Activated CD4-positive, alpha-beta T cell treated with anti-CD3 and anti-CD28 coated beads, Interleukin-2, amount 10 ng/mL, durations not matched to agents 24 days and 14 days (primary cell): Measurements from ENCODE around the gene DLGAP5. TPM values are rescaled to one million over a fixed set of nuclear protein-coding genes. Genes with fewer than 3 reads are reported as not detected.

Experiments
- DNase-seq: peaks from one replicate; pipeline ENCODE4 v3.0.0; 2022
- H3K27ac Mint-ChIP-seq: one replicate; pipeline ENCODE4 v1.8.0; 2022; ENCODE audit warnings: mild to moderate bottlenecking, mixed read lengths
- H3K27me3 Mint-ChIP-seq: one replicate; pipeline ENCODE4 v1.8.0; 2022; ENCODE audit warnings: mixed read lengths
- H3K36me3 Mint-ChIP-seq: one replicate; pipeline ENCODE4 v1.8.0; 2022; ENCODE audit warnings: low read depth, mild to moderate bottlenecking, mixed read lengths
- H3K4me1 Mint-ChIP-seq: one replicate; pipeline ENCODE4 v1.8.0; 2021; ENCODE audit warnings: mixed read lengths
- H3K4me3 Mint-ChIP-seq: one replicate; pipeline ENCODE4 v1.8.0; 2022; ENCODE audit warnings: mild to moderate bottlenecking, moderate library complexity, mixed read lengths
- H3K9me3 Mint-ChIP-seq: one replicate; pipeline ENCODE4 v1.8.0; 2021; ENCODE audit warnings: mixed read lengths
- intact Hi-C: fragments of 100-400 bp; cut with micrococcal nuclease; formaldehyde crosslinking; loops from one replicate; pipeline ENCODE4 v1.15.1; 2023
- total RNA-seq: library from RNA; stranded (reverse); gene quantifications from 2 replicates; pipeline ENCODE4 v1.2.3, GENCODE V29; 2022

The DLGAP5 gene
- total RNA-seq, 1 donor from 2014 or later: 28.7 TPM

GRCh38 chr14:55131370-55132137 is 59.8 kb downstream of the DLGAP5 start:
- H3K4me3 Mint-ChIP-seq: peak overlapping the region; percentile 82
- peaks cover 8% of the 10 kb centered on the region for H3K36me3 Mint-ChIP-seq
- H3K4me1 Mint-ChIP-seq: peaks cover 19% of the 10 kb centered on the region
- H3K9me3 Mint-ChIP-seq: no peaks in the 10 kb centered on the region
- no peak overlapping the region for H3K27ac Mint-ChIP-seq
- DNase-seq: no peak
- intact Hi-C loops: loop anchor here (2.0 kb wide), 1 partner anchor 43 kb away; no protein-coding TSS in a partner anchor
- peaks cover 20% of the 10 kb centered on the region for H3K27me3 Mint-ChIP-seq

- Mint-ChIP-seq H3K4me1 (peaks cover 26% of the 10 kb centered on the region), H3K27me3 (peaks cover 20% of the 10 kb centered on the region), H3K36me3 (peaks cover 8% of the 10 kb centered on the region), H3K4me3 (peak overlapping the region; percentile 82), H3K9me3 (no peaks in the 10 kb centered on the region), H3K27ac (no peak overlapping the region)
- no peak for DNase-seq
- intact Hi-C loops: loop anchor here (2.0 kb wide), 1 partner anchor 41 kb away; no protein-coding TSS in a partner anchor
These were observed 61.2 kb downstream of the DLGAP5 start for GRCh38 chr14:55130196-55130550.

- intact Hi-C loops: loop anchor here (1.0 to 2.0 kb wide), 2 partner anchors 26 to 41 kb away; no protein-coding TSS in a partner anchor
- Mint-ChIP-seq H3K4me1 (peaks cover 29% of the 10 kb centered on the region), H3K27ac (peak overlapping the region; percentile 63), H3K9me3 (no peaks in the 10 kb centered on the region), H3K36me3 (peaks cover 8% of the 10 kb centered on the region), H3K4me3 (peak overlapping the region; percentile 82), H3K27me3 (peaks cover 20% of the 10 kb centered on the region)
- DNase-seq: peak; percentile 83
These were observed 61.8 kb downstream of the DLGAP5 start for GRCh38 chr14:55129428-55130195.

GRCh38 chr14:55129086-55129427 is 62.3 kb downstream of the DLGAP5 start, which contains the start of gene LGALS3:
Gene LGALS3 (plus strand): TSS chr14:55129252. CDS start chr14:55137374, 8,122 bp downstream.
- Mint-ChIP-seq H3K4me1 (peaks cover 31% of the 10 kb centered on the region), H3K27ac (peak within 1 kb of the TSS; percentile 77), H3K27me3 (peaks cover 22% of the 10 kb centered on the region), H3K9me3 (no peaks in the 10 kb centered on the region), H3K4me3 (peak within 1 kb of the TSS; percentile 82), H3K36me3 (peaks cover 6% of the 10 kb centered on the region)
- intact Hi-C loops: loop anchor here (1.0 kb wide), 1 partner anchor 26 kb away; no protein-coding TSS in a partner anchor
- DNase-seq: peak; percentile 85

DNA sequence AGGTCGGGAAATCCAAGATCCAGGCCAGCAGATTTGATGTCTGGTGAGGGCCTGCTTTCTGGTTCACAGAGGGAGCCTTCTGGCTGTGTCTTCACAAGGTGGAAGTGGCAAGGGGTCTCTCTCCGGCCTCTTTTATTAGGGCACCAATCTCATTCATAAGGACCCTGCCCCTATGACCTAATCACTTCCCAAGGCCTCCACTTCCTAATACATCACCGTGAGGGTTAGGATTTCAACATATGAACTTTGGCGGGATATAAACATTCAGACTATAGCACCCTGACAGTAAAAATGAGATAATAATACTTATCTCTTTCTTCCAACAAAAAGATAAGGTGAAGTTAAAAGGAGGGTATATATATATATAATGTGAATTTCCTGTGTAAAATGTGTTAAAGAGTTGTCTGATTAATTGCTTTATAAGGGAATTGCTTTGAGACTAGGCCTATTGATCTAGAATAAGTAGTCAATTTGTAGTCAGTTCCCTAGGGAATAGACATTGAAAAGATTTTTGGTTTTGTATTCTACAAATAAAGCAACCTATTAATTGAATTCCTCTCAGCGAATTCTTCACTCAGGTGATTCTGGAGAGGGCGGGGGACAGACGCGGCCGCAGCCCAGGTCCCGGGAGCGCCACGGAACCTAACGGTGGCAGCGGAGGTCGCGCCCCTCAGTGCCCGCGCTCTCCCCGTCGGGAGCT is 62.8 kb downstream of the DLGAP5 start:
- peak overlapping the region; percentile 82 for H3K4me3 Mint-ChIP-seq
- intact Hi-C loops: loop anchor here (1.0 kb wide), 1 partner anchor 25 kb away; no protein-coding TSS in a partner anchor
- no peaks in the 10 kb centered on the region for H3K9me3 Mint-ChIP-seq
- H3K4me1 Mint-ChIP-seq: peaks cover 31% of the 10 kb centered on the region
- peak overlapping the region; percentile 77 for H3K27ac Mint-ChIP-seq
- no peak for DNase-seq
- peaks cover 24% of the 10 kb centered on the region for H3K27me3 Mint-ChIP-seq
- H3K36me3 Mint-ChIP-seq: peaks cover 5% of the 10 kb centered on the region

- no peak overlapping the region for H3K27ac Mint-ChIP-seq
- peaks cover 2% of the 10 kb centered on the region for H3K36me3 Mint-ChIP-seq
- intact Hi-C loops: no loop called here
- no peak overlapping the region for H3K4me3 Mint-ChIP-seq
- peaks cover 31% of the 10 kb centered on the region for H3K4me1 Mint-ChIP-seq
- no peak for DNase-seq
- H3K9me3 Mint-ChIP-seq: no peaks in the 10 kb centered on the region
- H3K27me3 Mint-ChIP-seq: peaks cover 25% of the 10 kb centered on the region
These were observed 63.9 kb downstream of the DLGAP5 start for GRCh38 chr14:55127460-55127951.

DNA sequence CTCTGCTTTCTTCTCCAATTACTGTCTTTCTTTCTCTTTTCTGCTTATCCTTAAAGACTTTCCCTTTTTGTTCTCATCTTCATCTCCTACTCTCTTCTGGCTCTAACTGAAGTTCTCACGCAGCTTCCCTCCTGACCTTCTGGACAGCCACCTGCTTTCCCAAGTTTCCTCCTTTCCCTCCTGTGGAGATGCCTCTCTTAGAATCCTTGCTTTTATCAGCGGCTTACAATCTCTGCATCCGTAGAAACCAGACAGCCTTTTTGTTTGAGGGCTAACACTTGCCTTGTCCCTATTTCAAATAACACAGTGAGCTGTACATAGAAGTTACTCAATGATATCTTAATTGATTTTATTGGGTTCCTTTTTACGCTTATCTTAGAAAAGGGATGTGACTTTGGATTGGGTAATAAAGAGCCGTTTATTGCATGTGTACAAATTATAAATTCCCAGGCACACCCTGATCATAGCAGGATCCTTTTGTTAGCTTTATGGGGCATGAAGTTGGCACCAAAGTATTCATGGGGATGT is 64.4 kb downstream of the DLGAP5 start:
- no peak overlapping the region for H3K27ac Mint-ChIP-seq
- peaks cover 2% of the 10 kb centered on the region for H3K36me3 Mint-ChIP-seq
- H3K27me3 Mint-ChIP-seq: peaks cover 30% of the 10 kb centered on the region
- H3K4me3 Mint-ChIP-seq: no peak overlapping the region
- H3K4me1 Mint-ChIP-seq: peaks cover 31% of the 10 kb centered on the region
- intact Hi-C loops: no loop called here
- no peak for DNase-seq
- H3K9me3 Mint-ChIP-seq: no peaks in the 10 kb centered on the region

- H3K4me3 Mint-ChIP-seq: no peak overlapping the region
- H3K36me3 Mint-ChIP-seq: no peaks in the 10 kb centered on the region
- no peaks in the 10 kb centered on the region for H3K9me3 Mint-ChIP-seq
- peaks cover 30% of the 10 kb centered on the region for H3K27me3 Mint-ChIP-seq
- H3K27ac Mint-ChIP-seq: no peak overlapping the region
- DNase-seq: no peak
- peaks cover 23% of the 10 kb centered on the region for H3K4me1 Mint-ChIP-seq
- intact Hi-C loops: no loop called here
These were observed 65.4 kb downstream of the DLGAP5 start for GRCh38 chr14:55126034-55126433.

DNA sequence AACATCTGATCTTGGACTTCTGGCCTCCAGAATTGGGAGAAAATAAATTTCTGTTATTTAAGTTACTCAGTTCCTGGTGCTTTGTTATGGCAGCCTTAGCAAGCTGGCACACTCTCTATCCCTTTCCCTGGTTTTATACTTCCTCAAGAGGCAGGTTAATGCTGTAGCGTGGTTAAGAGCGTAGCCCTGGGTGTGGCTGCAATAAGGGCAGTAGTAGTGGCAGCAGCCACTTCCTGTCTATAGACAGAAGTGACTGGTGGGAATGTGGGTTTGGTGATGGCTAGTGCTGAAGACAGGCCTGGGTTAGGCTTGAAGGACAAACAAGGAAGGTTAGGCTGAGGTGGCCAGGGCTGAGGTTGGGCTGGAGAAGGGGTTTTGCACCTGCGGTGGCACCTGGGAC is 66.0 kb downstream of the DLGAP5 start:
- H3K27ac Mint-ChIP-seq: no peak overlapping the region
- H3K4me3 Mint-ChIP-seq: no peak overlapping the region
- H3K9me3 Mint-ChIP-seq: no peaks in the 10 kb centered on the region
- intact Hi-C loops: no loop called here
- H3K27me3 Mint-ChIP-seq: peaks cover 30% of the 10 kb centered on the region
- peaks cover 20% of the 10 kb centered on the region for H3K4me1 Mint-ChIP-seq
- H3K36me3 Mint-ChIP-seq: no peaks in the 10 kb centered on the region
- peak; percentile 67 for DNase-seq

DNA sequence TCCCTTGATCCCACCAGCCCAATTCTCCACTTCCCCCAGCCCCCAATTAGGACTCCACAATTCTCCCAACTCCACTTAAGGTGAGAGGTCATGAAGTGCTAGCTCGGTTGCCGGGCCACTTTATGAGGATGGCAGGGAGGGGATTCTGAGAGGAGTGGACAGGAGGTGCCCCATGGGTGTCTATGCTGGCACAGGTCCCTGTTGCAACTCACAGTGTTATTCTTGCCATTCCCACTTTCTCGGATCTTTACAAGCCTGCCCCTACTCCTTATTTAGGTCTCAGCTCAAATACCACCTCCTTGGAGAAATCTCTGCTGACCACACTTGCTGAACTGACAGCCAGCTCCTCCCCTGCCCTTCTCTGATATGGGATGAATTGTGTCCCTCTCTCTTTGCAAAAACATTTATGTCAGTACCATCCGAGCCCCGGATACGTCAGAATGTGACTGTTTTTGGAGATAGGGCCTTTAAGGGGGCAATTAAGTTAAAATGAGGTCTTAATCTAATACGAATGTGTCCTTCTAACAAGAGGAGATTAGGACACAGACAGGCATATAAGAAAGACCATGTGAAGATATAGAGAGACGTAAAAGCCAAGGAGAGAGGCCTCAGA is 66.5 kb downstream of the DLGAP5 start:
- no peak overlapping the region for H3K27ac Mint-ChIP-seq
- peaks cover 30% of the 10 kb centered on the region for H3K27me3 Mint-ChIP-seq
- no peak for DNase-seq
- H3K4me3 Mint-ChIP-seq: no peak overlapping the region
- no peaks in the 10 kb centered on the region for H3K36me3 Mint-ChIP-seq
- intact Hi-C loops: no loop called here
- no peaks in the 10 kb centered on the region for H3K9me3 Mint-ChIP-seq
- peaks cover 17% of the 10 kb centered on the region for H3K4me1 Mint-ChIP-seq

GRCh38 chr14:55123852-55124639 is 67.3 kb downstream of the DLGAP5 start:
- Mint-ChIP-seq H3K27ac (no peak overlapping the region), H3K4me1 (peaks cover 16% of the 10 kb centered on the region), H3K4me3 (no peak overlapping the region), H3K27me3 (peaks cover 36% of the 10 kb centered on the region), H3K9me3 (no peaks in the 10 kb centered on the region), H3K36me3 (no peaks in the 10 kb centered on the region)
- intact Hi-C loops: no loop called here
- no peak for DNase-seq

DNA sequence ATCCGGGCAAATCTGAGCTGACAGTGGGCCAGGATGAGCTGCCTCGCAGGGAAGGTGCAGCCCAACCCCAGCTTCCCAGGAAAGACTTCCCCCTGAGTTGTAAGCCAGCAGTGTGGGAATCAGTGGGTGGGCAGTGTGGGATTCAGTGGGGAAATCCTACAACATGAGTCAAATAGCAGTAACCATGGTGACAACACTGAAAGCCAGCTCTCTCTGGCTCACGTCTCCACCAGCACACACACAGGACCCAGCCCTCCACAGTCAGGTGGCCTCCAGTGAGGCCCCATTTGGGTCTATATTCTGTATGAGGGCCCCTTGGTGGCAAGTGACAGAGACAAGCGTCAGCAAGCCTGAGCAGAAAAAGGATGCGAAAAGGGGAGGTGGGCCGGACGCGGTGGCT is 68.3 kb downstream of the DLGAP5 start:
- intact Hi-C loops: no loop called here

More for the DNA sequence above, 68.3 kb downstream of the DLGAP5 start:
- H3K27me3 Mint-ChIP-seq: peaks cover 33% of the 10 kb centered on the region
- H3K9me3 Mint-ChIP-seq: no peaks in the 10 kb centered on the region
- no peak overlapping the region for H3K27ac Mint-ChIP-seq
- DNase-seq: no peak
- H3K4me1 Mint-ChIP-seq: peaks cover 14% of the 10 kb centered on the region
- no peaks in the 10 kb centered on the region for H3K36me3 Mint-ChIP-seq
- no peak overlapping the region for H3K4me3 Mint-ChIP-seq
